CD1c-positive myeloid dendritic cell (primary cell): ENCODE data around the gene ADAM15.

Experiments used
- DNase-seq: peaks from one replicate; pipeline ENCODE4 v3.0.0-alpha.2; 2016; ENCODE audit errors: extremely low spot score

Gene ADAM15

DNA sequence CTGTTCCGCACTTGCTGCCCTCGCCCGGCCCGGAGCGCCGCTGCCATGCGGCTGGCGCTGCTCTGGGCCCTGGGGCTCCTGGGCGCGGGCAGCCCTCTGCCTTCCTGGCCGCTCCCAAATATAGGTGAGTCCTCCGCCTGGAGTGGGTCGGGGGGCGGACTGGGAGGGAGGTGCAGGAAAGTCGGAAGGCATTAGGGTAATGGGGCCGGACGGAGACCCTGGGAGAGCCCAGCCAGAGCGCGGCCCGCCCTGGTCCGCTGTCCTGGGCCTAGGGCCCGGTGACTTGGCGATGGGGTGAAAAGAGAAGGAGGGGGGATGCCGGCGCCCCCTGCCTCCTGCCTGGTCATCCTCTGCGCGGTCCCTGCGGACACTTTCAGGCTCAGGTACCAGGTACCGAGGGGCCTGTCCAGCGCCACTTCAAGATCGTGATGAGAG lies 243 bp downstream of the ADAM15 start:
- DNase-seq: no peak

DNA sequence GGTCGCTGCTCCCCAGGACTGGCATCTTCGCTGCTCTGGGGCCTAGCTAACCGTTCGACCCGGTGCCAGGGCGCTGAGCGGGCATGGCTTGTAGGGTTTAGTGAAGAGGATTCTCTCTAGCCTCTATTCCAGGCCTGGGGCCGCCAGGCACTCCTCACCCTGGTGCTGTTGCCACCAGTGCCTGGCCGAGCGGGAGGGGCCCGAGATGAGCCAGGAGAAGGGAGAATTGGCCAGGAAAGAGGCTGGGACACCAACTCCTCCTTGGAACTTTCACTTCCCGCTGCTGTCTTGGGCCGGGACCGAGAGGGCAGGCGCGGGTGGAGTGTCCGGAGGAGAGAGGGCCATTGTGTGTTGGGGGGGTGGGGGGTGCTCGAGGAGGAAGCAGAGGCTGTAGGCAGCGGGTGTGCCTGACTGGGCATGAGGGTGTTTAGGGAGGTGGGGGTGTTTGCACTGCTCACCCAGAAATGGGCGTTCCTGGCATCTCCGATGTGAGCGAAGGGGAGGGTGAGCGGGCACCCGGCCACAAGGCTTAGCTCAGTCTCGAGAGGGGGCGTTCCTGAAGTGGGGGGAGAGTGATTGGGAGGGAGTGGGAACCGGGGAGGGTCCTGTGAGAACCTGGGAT lies 772 bp downstream of the ADAM15 start:
- peak; percentile 82 for DNase-seq

DNA sequence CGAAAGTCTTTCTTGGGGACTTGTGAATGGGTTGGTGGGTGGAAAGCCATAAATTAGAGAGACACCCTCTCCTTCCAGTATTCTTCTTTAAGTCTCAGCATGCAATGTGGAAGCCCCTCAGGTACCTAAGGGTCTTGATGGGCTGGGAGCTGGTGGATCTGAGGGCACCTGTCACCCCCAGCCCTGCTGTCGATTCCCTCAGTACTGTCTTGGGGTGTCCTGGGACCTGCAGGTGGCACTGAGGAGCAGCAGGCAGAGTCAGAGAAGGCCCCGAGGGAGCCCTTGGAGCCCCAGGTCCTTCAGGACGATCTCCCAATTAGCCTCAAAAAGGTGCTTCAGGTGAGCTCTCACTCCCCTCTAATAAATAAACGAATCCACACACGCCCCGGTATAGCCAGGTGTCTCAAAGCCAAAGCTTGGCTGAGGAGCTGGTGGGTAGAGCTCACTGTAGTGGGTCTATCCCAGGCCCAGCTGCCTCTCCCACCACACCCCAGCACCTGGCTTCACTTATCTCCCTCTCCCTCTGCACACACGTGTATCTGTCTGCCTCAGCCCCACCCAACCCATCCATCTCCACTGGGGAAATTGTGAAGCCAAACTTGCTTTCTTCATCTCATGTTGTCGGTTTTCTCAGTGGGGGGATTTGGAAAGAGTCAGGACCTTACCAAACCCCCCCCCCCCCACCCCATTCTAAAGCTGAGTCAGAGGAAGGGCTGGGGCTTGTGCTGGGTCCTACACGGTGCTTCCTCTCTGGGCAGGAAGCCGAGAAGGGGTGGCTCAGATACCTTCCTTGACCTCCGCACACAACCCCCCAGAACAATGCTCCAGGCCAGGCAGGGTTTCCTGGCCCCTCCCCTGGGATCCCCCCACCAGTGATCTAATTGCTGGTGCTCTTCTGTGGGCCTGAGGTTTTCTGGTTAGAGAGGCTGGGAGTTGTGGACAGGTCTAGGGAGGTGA lies 1.6 kb downstream of the ADAM15 start:
- DNase-seq: peak; percentile 13

DNA sequence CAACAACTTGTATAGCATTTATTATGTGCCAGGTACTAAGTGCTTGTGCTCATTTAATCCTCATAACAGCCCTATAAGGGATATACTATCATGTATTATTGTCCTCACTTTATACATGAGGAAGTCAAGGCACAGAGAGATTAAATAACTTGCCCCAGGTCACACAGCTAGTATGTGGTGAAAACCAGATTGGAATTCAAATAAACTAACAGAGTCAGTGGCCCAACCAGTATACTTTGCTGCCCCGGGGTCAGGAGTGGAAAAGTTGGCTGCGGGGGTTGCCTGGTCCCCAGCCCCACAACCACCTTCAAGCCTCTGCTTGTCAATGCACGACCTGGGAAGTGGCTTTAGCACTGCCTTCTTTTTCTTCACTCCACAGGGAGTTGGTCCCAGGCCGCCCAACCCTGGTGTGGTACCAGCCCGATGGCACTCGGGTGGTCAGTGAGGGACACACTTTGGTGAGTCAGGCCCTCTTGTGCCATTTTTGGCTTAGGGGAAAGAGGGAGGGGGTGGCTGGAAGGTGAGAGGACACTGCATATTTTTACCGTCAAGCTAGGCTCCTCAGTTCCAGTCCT lies 2.5 kb downstream of the ADAM15 start:
- no peak for DNase-seq

DNA sequence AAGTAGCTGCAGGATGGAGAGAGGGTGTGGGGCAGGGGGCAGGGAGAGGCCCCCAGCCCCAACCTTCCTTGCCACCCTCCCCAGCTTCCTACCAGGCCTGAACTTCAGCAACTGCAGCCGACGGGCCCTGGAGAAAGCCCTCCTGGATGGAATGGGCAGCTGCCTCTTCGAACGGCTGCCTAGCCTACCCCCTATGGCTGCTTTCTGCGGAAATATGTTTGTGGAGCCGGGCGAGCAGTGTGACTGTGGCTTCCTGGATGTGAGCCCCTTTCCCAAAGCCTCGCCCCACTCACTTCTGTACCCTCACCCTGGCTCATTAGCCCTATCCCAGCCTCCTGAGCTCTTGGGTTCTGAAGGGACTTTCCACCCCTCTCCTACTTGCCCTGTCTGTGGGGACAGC lies 6.0 kb downstream of the ADAM15 start:
- DNase-seq: no peak

DNA sequence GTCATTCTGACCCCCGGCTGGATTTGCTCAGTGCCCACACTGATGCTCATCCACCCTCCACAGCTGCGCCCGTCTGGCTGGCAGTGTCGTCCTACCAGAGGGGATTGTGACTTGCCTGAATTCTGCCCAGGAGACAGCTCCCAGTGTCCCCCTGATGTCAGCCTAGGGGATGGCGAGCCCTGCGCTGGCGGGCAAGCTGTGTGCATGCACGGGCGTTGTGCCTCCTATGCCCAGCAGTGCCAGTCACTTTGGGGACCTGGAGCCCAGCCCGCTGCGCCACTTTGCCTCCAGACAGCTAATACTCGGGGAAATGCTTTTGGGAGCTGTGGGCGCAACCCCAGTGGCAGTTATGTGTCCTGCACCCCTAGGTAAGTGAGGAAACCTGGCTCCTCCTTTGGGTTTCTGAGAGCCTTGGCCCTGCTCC lies 6.7 kb downstream of the ADAM15 start:
- no peak for DNase-seq

DNA sequence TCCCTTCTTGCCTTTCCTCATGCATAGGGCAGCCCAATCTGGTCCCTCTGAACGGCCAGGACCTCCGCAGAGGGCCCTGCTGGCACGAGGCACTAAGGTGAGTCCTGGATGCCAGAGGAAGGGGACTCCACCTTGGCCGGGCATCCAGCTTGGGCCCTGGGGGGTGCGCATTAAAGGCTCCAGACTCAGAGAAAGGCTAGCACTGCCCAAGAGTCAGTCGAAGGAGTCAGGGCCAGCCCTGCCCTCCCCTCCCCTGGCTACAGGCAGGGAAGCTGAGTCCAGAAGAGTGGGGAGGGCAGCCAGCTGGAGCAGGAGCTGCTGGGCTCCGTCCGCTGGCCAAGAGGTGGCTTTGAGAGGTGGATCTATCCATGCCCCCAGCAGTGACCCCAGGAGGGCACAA lies 9.6 kb downstream of the ADAM15 start:
- DNase-seq: no peak

DNA sequence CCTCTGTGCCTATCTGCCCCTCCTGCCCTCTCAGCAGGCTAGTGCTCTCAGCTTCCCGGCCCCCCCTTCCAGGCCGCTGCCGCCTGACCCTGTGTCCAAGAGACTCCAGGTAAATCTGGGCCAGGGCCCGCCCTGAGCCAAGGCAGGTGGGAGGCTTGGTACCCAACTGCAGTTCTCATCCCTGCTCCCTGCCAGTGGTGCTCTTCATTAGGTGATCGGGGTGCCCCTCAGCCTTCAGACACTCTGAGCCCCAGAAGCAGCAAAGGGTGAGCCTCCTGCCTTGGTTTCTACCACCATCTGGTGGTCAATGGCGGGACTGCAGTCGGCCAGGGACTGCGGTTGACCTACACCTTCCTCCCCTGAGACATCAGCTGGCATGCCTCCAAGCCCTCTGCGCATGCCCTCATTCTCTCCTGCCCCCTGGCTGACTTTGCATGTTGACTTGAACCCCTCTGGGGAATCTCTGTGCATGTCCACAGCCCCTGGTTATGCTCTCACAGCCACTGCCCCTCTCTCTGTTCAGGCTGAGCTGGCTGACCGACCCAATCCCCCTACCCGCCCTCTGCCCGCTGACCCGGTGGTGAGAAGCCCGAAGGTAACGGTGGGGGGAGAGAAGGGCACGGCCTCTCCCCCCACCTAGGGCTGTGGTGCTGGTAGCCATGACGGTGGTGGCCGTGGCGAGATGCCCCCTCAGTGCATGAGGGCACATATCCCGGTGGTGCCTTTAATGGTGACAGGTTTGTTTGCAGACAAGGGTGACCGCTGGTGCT lies 10.4 kb downstream of the ADAM15 start:
- peak; percentile 91 for DNase-seq

DNA sequence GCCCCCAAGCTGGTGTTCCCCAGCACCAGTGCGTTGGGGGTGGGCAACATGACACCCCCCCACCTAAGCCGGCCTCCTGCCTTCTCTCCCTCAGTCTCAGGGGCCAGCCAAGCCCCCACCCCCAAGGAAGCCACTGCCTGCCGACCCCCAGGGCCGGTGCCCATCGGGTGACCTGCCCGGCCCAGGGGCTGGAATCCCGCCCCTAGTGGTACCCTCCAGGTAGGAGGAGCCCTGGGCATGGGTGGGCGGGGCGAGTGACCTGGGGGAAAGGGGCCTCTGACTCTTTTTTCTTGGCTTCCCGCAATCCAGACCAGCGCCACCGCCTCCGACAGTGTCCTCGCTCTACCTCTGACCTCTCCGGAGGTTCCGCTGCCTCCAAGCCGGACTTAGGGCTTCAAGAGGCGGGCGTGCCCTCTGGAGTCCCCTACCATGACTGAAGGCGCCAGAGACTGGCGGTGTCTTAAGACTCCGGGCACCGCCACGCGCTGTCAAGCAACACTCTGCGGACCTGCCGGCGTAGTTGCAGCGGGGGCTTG lies 11.1 kb downstream of the ADAM15 start:
- no peak for DNase-seq

DNA sequence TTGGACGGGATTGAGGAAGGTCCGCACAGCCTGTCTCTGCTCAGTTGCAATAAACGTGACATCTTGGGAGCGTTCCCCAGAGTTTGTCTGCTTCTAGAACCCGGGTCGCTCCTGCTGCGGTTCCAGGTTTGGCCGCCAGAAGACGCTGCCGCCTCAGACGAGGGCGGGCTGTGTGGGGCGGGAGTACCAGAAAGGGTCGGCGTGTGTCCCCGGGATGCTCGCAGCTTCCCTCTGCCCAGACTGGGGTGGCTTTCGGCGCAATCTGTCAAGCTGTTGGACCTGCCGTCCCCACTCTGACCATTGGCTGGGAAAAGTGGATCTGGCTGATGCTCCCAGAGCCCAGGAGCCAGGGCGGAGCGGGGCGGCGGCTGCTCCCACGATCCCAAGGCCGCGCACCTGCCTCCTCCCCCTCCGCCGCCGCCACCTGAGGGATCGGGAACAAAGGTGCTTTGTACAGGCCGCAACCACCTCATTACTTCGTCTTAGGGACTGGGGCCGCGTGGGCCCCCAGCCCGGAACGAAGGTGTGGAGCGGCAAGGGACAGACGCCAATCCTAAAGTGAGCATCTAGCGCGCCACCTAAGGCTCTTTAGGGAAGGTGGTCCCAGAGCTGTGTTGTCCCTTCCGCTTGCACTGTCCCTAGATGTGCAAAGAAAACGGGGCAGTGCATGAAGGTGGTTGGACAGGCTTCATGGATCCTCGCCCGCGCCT lies 11.7 kb downstream of the ADAM15 start:
- DNase-seq: peak; percentile 74

DNA sequence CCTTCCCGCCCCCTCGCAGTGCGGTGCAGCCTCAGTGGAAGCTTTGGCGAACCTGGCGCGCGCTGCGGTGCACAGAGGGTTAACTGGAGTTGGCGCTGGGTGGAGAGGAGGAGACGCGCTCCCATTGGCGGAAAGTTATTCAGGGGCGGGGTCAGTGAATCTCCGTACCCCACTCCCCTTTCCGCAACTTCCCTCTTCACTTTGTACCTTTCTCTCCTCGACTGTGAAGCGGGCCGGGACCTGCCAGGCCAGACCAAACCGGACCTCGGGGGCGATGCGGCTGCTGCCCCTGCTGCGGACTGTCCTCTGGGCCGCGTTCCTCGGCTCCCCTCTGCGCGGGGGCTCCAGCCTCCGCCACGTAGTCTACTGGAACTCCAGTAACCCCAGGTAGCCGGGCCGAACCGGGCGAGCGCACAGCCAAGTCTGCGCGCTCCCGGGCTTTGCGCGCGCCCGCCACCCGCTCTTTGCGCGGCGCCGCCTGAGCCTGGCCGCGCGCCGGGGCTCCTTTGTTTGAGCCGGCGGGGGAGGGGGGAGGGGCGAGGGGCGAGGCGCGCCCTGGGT lies 12.5 kb downstream of the ADAM15 start, which contains the start of gene EFNA4:
Gene EFNA4, plus strand, starts transcription at position 191 of the 561 bp plus-strand sequence. Its CDS starts 84 bp downstream, at position 275.
- DNase-seq: peak; percentile 91

DNA sequence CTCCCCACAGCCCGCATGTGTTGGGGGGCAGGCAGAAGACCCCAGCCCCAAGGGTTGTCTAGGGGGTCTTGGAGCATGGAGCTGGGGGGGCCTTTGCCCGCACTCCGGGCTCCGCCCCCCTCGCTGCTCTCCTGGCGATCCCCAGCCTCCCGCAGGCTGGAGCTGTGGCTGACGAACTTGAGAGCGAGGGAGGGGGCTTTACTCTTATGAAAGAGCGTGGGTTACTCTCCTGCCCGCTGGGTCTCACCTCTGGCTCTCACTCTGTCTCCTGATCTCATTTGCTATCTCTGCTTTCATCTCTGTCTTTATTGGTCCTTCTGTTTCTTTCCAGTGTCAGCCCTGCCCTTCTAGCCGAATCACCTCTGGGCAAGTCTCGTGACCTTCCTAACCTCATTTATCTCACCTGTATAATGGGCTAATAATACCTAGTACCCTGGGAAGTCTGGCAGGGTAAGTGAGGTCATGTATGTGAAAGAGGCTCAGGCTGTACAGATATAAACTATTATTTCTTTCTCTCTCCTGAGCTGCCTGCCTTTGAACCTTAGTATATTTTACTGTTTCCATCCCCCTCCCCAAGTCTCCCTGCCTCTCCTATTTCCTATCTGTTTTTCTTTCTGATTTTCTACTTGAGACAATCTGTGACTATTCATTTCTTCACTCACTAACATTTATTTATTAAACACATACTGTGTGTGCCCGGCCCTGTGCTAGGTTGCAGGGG lies 13.2 kb downstream of the ADAM15 start:
- no peak for DNase-seq

DNA sequence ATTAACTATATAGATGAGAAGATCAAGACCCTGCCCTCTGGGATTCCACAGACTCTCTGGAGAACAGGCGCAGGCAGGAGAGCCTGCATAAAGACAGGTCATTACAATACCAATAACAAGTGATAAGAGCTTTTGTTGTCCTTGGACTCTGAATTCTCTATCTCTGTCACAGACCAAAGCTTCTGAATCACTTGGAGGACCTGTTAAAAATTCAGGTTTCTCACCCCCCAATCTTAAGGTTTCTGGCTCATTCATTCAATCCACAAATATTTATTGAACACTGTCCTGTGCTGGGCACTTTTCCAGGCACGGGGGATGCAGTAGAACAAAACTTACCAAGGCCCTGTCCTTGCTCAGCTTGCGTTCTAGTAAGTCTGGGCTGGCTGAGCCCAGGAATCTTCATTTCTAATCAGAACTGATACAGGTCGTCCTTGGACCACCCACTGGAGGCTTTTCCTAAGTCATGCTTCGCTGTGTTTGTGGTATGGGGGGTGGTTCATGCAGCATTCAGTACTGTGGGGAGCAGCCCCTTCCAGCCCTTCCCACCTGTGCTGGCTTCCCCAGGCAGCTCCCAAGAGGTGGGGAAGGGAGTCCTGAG lies 13.8 kb downstream of the ADAM15 start:
- no peak for DNase-seq

DNA sequence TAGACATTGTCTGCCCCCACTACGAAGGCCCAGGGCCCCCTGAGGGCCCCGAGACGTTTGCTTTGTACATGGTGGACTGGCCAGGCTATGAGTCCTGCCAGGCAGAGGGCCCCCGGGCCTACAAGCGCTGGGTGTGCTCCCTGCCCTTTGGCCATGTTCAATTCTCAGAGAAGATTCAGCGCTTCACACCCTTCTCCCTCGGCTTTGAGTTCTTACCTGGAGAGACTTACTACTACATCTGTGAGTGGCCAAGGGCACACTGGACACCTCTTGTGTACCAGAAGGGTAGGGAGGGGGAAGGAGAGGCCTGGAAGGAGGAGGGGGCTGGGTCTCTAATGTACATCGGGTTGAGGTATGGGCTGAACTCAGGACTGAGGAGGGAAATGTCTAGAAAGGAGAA lies 15.7 kb downstream of the ADAM15 start:
- no peak for DNase-seq

DNA sequence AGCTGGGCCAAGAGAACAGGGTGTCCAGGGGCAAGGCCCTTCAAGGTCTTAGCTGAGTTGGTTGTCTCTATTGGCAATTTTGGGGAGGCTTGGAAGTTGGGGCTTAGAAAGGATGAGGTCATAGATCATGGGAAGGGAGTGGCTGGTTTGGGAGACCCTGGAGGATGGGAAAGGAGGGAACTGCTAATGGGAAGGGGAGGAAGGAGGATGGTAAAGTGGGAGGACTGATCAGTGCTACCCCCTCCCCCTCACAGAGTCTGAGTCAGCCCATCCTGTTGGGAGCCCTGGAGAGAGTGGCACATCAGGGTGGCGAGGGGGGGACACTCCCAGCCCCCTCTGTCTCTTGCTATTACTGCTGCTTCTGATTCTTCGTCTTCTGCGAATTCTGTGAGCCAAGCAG lies 17.5 kb downstream of the ADAM15 start:
- no peak for DNase-seq

DNA sequence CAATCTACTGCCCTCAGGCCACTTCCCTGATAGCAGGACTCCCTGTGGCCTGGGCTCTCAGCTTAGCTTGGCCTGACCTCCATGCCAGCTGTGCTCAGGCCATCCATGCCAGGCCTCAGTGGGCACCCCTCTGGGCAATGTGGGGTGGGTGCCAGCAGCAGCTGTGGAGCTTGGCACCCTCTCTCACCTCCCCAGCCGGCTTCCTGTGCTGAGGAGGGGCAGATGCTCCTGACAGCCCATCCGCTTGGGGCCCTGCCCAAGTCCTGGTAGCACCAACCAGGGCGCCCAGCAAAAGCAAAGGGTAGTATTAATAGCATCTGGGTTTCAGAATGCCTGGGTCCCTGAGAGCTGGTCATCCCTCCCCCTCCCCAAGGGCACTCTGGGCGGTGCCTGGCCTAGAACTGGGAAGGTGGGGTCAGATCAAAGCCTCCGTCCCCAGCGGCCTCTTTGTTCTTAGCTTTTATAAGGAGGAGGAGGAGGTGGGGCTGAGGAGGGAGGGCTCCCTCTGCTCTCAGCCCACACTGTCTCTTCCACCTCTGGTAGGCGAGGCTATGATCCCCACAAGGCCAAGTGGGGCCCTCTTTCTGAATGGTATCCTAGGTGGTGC lies 18.5 kb downstream of the ADAM15 start:
- DNase-seq: no peak

DNA sequence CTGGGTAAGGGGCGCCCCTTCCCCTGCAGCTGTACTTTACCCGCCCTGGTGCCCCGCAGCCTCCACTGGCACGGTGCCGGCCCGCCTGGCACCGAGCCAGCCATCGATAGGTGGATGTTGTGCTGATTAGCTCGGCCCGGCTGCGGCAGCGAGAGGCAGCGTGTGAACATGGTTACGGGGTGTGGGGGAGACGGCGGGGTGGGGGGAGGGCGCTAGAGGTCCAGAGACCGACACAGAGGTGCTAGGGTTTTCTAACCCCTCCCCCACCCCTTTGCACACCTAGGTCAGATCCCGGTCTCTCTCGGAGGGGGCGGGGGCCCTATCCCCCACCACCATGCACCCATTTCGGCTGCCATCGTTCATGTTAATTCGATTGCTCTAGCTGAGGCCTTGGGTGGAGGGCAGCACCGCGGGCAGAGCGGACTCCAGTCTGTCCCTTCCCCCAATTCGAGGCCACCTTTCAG lies 19.1 kb downstream of the ADAM15 start:
- DNase-seq: no peak

DNA sequence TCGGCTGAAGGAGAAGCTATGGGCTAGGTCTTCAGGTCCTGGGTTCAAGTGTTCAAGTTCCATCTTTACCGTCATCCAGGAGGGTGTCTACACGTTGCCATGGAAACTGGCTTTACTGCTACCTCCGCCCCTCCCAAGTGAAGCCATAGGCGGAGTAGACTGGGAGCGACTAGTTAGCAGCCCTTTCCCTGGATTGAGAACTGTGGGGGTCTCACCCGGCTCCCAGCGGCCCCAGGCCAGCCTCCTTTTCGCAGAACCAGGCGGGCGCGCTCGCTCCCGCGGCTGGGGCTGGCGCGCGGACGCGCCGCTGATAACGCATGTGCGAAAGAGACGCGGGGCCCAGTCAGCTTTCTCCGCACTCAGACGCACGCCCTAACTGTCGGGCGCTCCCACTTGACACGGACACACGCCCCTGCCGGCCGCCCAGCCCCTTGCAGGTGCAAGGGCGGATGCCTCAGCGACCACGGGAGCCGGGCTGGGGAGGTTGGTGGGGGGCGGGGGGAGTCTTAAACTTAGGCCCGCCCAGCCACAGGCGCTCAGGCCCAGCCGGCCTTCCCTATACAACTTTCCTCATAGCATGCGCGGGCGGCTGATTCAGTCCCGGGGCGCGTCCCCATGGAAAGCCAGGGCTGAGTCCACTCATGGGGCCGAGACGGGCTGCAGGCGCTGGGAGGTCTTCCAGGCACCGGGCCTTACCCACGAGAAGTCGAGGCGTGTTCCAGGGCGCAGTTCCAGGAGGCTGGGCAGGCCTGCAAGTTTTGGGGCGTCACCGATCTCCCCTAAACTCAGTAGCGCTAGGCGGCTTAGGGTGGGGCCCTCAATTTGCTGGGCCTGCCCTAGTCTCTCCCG lies 19.8 kb downstream of the ADAM15 start:
- peak; percentile 79 for DNase-seq
